NOMO-1 (cell line): ENCODE results near the gene SYT3.

Source experiments
- DNase-seq, 2 experiments: peaks; one replicate each; lab custom pipeline; 2025; ENCODE audit not compliant: unreplicated experiment in 2 of 2; lab: John Stamatoyannopoulos, UW

Gene SYT3

GRCh38 chr19:50662651-50663481, 23.2 kb upstream of the SYT3 start:
- DNase-seq: no peak

DNA sequence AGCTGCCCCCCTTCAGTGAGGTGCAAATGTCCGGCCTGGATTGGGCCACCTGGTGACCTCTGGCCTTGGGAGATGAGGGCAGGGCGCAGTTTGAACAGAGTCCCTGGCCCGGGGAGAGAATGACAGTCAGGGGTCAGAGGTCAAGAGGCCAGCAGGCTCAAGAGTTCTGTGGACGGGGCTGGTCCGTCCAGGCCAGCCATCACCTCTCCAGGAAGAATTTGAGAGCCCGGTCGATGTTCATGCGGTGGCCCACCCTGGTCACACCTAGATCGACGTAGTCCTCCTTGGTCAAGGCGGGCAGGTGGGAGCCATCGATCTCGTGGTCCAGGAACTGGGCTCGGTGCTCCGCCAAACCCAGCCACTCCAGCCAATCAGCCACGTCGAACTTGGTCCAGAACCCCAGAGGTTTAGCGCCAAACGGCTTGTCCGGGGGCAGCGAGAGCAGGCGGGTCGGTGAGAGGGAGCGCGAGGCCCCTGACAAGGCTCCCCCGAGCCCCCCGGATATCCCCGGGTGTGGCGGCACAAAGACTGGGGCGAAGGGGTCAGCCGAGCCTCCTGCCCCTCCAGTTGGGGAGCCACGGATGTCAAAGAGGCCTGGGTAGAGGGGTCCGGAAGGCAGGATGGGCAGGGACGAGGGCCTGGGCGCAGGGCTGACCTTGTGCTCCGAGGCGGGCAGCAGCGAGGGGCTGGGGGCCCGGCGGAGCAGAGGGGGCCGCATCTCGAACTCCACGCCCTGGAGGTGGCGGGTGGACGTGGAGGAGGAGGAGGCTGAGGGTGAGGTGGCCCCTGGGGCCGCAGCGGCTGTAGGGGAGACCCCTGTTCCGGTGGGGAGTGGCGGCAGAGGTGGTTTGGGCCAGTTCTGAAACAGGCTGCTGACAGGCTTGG, 22.3 kb upstream of the SYT3 start:
- DNase-seq: no peak

DNA sequence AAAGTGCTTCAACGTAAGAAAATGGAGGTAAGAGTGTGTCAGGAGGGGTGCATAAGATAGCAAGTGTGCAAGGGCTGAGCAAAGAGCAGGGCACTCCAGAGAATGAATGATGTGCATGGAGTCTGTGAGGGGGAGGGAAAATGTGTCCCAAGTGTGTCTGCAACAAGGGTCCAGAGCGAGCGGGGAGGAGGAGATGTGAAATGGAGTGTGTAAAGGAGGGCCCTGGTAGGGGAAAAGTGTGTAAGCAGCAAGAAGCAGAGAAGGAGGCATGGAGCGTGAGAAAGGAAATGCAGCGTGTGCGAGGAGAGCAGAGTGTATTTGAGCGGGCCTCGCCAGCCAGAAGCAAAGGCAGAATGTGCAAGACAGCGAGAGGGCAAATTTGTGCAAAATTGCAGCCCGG, 21.3 kb upstream of the SYT3 start:
- DNase-seq: no peak

- no peak for DNase-seq
Observed at GRCh38 chr19:50660088-50660366, 20.3 kb upstream of the SYT3 start.

- DNase-seq: peak in 1 of 2 experiments; percentile 31
Observed at GRCh38 chr19:50659318-50660087, 19.8 kb upstream of the SYT3 start.

GRCh38 chr19:50658441-50659317, 19.0 kb upstream of the SYT3 start:
- DNase-seq: peak; percentile 90 to 96

GRCh38 chr19:50657712-50658440, 18.2 kb upstream of the SYT3 start:
- peak; percentile 99 for DNase-seq

DNA sequence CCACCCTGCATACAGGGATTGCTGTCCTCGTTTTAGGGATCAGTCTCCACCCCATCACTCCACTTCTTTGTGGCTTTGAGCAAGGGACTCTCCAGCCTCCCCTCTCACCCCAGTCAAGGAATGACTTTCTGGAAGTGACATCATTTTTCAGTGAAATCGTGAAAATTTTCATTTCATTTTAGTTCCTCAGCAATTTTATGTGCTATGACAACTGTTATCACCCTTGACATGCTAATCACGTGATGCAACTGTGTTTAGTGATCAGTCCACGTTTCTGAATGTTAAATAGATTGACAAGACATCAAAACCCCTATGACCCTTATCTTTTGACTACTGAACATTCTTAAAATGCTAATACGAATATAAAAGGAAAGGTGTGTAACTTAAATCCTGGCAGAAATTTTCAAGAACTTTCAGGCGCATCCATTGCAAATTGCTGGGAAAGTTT, 17.6 kb upstream of the SYT3 start:
- DNase-seq: no peak

GRCh38 chr19:50654882-50655281, 15.2 kb upstream of the SYT3 start:
- no peak for DNase-seq

DNA sequence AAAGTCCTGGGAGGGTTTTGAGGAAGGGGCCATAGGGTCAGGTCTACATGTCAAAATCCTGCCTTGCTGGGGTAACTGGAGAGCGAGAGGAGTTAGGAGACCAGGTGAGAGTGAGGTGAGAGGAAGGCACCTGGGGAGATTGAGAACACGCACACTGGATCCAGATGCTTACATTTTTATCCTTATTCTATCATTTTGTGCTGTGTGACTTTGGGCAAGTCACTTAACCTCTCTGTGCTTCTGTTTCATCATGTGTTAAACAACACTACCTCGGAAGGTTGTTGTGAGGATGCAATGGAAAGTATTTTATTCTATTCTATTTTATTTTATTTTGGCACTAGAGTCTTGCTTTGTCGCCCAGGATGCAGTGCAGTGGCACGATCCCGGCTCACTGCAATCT, 13.0 kb upstream of the SYT3 start:
- DNase-seq: no peak

- DNase-seq: no peak
Observed at GRCh38 chr19:50651174-50651573, 11.5 kb upstream of the SYT3 start.

DNA sequence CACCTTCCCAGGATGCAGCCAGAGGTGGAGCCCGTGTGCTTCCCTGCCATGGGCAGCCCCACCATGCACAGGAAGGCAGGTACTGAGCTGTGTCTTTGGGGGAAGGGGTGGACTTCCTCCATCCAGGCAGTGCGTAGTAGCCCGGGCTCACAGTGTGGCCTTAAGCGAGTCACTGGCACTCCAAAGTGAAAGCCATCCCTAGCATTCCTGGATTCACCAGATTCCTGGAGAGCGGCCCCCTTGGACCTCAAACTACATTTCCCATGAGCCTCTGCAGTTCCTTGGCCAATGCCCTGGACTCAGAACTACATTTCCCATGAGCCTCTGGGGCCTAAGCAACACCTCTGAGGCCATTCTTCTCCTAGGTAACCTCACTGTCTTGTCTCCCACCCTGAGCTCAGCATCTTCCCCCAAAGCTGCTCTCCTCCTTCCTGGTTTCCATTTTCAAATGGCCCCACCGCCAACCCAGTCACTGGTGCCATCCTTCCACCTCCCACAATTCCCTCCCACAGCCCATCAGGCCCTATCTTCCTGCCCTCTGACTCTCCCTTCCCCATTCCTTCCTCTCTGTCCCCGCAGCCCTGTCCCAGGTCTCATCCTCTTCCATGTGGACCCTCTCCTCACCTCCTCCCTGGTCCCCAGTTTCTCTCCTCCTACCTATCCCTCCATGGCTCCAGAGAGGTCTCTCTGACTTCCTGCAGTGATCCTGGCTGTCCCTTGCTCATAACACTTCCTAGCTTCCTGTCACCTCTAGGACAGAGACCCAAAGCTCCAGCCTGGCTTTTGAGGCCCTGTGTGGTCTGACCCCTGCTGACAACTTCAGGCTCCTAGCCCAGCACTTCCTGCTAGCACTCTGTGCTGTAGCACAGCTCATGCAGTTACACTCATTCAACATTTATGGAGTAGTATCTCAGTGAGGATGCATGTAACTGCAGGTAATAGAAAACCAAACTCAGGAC, 10.0 kb upstream of the SYT3 start, which contains the start of gene C19orf81:
TSS of gene C19orf81 (plus strand) at position 13 of the 959 bp plus-strand sequence. CDS start at position 13, 0 bp downstream.
- no peak for DNase-seq

DNA sequence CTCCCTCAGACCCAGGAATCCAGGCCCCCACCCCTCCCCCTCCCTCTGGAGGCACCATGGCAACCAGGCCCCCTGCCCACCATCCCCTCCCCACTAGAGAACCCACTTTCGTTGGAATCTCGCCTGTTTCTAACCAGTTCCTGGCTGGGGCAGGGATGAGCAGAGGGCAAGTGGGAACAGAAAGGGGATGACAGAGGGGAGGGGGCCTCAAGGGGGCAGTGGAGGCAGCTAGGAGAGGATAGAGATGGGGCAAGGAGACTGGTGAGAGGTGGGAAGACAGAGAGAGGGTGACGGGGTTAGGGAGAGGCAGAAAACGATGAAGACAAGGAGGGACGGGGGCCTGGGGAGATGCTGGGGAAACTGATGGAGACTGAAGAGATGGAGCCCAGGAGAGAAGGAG, 9.0 kb upstream of the SYT3 start:
- DNase-seq: no peak

GRCh38 chr19:50647879-50648615, 8.4 kb upstream of the SYT3 start:
- peak in 1 of 2 experiments; percentile 55 for DNase-seq

GRCh38 chr19:50646074-50646807, 6.6 kb upstream of the SYT3 start:
- DNase-seq: no peak

DNA sequence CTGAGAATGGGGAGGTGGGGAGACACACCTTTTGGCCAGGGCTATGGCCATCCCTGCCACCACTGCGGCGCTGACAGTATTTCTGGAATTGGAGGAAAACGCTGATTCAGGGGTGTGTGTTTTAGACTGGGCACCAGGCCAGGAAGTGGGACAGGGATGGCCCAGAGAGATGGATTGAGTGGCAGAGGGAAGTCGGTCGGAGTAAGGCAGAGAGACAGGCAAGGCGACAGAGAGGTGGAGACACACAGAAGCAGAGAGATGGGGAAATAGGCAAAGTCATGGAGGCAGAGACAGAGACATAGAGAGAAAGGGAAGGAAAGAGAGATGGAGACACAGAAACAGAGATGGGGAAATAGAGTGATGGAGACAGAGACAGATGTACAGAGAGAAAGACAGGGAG, 5.4 kb upstream of the SYT3 start:
- no peak for DNase-seq

- no peak for DNase-seq
Observed at GRCh38 chr19:50644315-50644915, 4.7 kb upstream of the SYT3 start.
